Activated CD4-positive, CD25-positive, alpha-beta regulatory T cell treated with anti-CD3 and anti-CD28 coated beads, Interleukin-2, amount 50 U/mL, for 24 hours (primary cell): ENCODE measurements around the gene HELZ2.
"Not testable (repeated sequence)": the region's sequence is repeated elsewhere in the genome, so short reads cannot be mapped to it uniquely, and the experiment has no call there.

Source experiments
- ATAC-seq, 2 donors: fragments of 150-1000 bp; cut with Tn5 transposase; one replicate each; pipeline ENCODE4 v1.10.0; 2021; ENCODE audit warnings: mild to moderate bottlenecking in 1 of 2, moderate library complexity in 1 of 2

HELZ2 gene

DNA sequence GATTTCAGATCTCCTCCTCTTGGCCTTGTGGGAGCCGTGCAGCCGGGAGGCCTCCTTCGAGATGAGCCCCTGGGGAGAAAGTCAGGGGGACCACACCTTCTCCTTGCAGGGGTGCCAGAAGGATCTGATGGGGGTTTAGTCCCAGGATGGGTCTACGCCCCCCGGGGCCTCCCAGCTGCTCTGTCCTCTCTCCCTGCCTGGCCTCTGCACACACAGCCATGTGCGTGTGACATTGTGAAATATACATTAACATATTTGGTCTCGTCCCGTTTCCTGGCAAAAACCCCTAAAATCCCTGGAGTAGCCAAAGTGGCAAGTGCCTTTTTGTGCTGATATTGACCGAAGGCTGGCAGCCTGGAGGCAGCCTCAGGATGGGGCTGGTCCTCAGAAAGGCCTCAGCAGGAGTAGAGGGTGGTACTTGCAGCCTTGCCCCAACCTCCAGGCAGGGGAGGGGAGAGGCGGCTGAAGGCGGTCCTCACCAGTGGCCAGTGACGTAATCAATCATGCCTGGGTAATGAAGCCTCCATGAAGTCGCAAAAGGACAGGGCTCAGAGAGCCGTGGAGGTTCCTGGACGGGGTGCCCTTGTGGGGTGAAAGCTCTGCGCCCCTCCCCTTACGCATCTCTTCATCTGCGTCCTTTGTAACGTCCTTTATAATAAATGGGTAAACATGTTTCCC is 5.1 kb upstream of the HELZ2 start:
- ATAC-seq = no peak

DNA sequence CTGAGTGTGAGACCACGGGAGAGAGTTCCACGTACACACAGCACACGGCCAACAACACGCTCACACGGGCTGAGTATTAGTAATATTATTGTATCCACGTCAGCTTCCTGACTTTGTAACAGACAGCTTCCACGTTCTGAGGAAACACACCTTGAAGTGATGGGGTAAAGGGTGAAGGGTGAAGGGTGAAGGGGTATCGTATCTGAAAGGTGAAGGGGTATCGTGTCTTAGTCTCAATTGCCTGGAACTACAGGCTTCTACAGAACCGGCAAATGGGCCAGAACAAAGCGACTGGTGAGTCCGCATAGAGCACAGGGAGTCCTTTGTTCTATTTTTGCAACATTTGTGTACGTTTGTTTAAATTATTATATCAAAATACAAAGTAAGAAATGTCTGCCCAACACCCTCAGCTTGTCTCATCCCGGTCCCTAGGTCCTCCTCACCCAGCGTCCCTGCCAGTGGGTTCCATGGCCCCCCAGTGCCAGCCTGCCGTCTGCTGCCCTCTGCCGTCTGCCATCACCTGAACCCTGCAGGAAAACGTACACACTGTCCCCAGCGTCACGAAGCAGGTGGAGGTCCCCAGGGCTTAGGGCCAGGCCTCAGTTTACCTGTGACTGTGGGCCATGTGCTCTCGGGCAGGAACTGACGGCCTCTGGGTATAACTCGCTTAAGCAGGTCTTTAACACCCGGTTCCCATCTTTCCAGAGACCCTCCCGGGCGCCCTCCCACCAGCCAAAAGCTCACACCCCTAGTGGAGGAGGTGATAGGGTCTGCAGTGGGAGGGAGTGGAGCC is 4.4 kb upstream of the HELZ2 start:
- ATAC-seq = no peak

DNA sequence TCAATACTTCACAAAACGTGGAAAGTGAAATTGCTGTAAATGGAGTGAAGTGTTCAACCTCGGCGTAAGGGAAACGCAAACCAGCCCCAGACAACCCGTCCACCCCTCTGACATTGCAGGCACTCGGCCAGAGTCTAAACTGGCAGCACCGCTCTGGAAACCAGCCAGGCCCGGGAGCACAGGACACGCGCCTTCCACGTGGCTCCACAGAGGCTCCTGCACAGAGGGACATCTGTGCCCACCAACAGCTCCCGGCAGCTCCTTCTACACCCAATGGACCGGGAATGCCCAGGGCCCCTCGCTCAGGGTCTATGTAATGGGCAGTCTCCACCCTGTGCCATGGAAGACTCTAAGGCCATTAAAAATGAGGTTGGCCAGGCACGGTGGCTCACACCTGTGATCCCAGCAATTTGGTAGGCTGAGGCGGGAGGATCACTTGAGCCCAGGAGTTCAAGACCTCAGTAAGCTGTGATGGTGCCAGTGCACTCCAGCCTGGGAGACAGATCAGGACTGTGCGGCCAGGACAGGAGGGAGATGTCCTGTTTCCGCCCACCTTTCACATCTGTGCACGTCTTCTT is 3.4 kb upstream of the HELZ2 start:
- ATAC-seq = no peak

DNA sequence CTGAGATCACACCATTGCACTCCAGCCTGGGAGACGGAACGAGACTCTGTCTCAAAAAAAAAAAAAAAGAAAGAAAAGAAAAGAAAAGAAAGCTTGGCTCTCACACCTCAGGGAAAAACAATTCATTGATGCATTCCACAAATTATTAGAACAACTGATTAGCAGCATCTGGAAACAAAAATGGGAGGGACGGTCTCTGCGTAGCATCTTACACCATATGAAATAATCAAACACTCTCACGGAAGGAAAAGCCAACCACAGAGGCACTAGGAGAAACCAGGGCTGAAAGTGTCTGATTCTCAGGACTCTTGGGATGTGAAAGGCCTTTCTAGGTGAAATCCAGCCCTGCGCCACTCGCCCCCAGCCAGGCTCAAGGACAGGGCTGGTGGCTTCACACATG is 2.3 kb upstream of the HELZ2 start:
- no peak for ATAC-seq

DNA sequence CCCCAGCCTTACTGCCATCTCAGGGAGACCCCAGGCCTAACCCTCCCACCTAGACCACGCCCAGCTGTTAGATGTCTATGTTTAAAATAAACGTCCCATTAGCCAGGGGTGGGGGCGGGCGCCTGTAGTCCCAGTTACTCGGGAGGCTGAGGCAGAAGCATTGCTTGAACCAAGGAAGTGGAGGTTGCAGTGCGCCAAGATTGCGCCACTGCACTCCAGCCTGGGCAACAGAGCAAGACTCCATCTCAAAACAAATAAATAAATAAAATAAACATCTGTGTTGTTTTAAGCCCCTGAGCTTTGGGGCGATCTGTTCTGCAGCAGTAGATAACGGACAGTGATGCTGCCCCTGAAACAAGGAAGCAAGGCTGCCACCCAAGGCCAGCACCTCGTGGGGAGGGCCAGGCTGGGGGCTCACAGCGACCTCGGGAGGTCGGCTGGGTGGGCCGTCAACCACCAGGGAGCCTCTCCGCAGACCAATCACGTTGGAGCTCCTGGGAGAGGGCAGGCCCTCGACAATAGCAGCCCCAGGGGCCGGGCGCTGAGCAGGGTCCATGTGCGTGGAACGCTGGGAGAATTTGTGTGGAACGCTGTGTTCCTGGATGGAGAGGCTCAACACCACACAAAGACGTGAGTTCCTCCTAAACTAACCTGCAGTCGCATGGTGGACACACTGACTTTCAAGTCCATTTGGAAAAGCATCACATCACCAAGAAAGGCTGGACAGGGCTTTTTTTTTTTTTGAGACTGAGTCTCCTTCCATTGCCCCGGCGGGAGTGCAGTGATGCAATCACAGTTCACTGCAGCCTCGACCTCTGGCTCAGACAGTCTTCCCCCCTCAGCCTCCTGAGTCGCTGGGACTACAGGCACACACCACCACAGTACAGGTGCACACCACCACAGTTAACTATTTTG is 1.0 kb upstream of the HELZ2 start:
- ATAC-seq = no peak

DNA sequence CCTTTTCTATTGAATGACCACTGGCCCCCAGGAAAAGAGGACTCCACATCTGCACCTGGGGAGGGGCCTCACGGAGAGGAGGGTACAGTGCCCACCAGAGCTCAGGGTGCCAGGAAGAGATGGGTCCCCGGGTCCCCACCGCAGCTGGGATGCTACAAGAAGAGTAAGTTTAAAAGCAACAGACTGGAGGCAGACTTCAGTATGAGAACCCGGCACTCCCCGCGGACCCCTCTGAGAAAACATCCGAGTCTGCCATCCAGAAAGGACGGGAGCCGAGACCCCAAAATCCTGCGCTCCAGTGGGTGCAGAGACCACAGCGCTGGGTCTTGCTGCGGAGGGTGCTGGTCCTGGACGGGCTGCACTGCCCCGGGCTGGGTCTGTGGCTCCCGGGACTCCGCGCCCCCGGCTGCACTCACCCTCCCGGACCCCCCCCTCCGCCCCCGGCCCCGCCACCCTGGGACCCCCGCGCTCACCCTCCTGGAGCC is 350 bp downstream of the HELZ2 start:
- ATAC-seq = peak; percentile 6 to 17

DNA sequence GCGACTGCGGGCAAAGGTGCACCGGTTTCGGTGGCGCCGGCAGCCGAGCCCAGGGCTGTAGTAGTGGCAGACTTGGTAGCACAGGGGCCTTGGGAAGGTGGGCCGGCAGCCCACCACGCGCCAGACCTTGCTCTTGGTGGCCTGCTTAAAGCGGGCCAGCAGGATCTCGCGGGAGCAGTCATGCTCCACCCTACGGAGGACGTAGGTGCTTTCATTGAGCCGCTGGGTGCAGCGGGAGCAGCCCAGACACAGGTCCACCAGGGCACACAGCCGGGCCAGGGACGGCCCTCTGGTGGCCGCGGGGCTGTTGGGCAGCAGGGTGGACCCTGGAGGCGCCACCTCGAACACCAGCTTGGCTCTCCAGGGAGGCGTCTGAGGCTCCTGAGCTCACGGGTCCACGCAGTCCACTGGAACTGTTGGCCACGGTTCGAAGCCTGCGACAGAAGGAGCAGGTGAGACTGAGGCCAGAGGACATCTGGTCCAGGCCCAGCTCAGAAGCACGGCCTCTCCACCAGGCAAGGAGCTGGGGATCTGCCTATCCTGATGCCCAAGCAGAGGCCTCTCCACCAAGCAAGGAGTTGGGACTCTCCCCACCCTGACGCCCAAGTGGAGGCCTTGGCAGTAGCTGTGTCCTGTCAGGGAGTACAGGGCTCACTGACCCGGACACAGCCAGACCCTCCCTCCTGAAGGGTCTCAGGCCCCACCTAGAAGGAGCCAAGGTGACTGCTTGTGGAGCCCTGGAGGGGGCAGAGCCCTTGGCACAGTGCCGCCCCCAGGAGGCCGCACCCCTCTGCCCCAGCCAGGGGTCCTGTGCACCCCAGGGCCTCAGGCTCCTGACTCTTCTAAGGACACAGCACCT is 1.0 kb downstream of the HELZ2 start:
- ATAC-seq = no peak

DNA sequence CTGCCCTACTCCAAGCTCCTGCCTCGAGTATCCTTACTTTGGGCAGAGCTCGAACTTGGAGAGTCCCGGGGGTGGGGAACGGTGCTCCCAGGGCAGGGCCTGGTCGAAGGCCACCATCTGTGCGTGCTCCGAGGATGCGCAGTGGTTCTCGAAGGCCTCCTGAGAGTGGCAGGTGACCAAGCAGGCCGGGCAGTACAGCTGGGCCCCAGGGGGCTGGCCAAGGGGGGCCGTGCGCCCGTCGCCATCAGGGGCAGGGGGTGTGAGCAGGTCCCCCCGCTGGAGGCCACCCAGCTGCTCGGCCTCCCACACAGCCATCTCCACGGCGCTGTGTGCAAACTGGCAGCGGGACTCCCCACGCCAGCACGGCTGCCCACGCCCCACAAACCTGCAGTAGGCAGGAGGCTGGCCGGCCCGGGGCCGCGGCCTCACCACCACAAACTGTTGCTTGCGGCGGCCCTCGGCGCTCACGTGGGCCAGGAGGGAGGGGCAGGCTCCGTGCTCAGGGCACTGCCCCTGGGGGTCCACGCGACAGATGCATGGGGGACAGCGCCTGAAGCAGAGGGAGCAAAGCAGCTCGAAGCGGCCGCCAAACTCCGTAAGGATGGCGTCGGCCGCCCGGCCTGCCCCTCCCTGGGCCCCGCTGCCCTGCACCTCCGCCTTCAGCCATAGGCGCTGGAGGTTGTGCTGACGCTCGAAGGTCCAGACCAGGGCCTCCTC is 1.8 kb downstream of the HELZ2 start:
- ATAC-seq = no peak

DNA sequence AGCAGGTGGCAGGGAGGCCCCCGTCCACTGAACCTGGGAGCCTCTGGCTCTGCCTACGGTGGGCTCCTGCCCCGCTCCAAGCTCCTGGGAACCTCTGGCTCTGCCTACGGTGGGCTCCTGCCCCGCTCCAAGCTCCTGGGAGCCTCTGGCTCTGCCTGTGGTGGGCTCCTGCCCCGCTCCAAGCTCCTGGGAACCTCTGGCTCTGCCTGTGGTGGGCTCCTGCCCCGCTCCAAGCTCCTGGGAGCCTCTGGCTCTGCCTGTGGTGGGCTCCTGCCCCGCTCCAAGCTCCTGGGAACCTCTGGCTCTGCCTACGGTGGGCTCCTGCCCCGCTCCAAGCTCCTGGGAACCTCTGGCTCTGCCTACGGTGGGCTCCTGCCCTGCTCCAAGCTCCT is 3.0 kb downstream of the HELZ2 start:
- ATAC-seq = not testable (repeated sequence)

DNA sequence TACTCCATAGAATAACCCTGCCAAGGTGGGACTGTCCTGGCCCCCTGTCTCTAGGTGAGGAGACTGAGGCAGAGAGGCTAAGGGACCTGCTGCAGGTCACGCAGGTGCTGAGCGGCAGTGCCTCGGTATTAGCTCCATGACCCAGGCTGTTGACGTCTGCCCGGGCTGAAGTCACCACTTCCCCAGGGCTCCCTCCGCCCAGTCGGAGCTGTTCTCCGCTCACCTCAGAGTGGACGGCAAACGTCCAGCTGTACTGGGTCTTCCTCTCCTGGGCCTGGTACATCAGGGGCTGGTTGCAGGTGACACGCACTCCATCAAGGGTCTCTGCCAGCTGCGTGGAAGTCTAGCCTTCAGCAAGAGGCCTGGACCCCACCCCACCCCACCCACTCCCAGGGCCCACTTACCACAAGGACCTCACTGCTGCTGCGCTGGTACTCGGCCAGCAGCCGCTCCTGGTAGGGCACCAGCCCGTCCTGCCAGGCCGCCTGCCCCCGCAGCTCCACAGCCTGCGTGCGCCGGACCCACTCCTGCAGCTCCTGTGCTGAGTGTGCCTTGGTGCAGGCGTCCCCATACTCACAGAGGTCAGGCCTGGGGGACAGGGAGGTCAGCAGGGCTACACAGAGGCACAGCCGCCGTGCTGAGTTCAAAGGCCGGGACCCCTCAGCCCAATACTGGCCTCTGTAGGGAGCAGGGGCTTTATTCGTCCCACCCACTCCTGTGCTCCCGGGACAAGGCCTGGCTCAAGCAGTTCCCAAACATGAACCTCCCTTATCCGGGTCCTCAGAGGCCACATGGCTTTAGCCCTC is 3.6 kb downstream of the HELZ2 start:
- no peak for ATAC-seq

DNA sequence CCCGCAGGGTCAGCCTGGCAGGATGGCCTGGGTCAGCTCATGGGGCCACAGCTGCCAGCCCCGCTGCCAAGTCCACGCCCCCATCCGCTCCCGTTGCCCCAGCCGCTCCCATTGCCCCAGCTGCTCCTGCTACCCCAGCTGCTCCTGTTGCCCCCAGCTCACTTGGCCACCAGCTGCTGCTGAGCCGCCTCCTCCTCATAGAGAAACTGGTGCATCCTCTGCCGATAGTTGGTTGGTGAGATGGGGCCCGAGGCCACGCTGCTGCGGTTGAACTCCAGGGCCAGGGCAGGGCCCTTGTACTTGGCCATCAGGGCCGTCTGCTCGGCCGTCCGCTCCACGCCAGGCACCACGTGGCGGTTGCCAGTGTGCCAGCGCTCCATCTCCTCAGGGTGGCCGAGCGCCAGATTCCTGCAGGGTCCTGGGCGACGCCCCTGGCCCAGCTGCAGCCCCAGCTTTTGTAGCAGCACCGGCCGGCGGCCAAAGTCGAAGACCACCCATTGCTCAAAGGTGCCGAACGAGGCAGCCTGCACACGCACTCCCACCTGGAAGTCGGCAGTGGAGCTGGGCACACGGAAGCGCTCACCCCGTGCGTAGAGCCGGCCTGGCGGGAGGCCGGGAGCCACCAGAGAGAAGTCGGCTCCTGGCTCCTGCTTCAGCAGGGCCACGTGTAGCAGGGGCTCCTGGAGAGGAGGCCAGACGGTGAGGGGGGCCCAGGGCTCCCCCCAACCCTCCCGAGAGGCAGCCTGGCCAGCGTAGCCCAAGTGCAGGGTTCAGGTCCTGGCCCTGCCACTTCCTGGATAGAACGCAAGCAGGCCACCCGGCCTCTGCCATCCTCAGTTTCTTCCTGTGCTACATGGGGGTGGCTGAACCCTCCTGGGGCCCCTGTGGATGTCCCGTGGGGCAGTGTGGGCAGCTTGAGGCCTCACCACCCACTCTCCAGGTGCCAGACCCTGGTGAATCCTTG is 4.8 kb downstream of the HELZ2 start:
- ATAC-seq = no peak

DNA sequence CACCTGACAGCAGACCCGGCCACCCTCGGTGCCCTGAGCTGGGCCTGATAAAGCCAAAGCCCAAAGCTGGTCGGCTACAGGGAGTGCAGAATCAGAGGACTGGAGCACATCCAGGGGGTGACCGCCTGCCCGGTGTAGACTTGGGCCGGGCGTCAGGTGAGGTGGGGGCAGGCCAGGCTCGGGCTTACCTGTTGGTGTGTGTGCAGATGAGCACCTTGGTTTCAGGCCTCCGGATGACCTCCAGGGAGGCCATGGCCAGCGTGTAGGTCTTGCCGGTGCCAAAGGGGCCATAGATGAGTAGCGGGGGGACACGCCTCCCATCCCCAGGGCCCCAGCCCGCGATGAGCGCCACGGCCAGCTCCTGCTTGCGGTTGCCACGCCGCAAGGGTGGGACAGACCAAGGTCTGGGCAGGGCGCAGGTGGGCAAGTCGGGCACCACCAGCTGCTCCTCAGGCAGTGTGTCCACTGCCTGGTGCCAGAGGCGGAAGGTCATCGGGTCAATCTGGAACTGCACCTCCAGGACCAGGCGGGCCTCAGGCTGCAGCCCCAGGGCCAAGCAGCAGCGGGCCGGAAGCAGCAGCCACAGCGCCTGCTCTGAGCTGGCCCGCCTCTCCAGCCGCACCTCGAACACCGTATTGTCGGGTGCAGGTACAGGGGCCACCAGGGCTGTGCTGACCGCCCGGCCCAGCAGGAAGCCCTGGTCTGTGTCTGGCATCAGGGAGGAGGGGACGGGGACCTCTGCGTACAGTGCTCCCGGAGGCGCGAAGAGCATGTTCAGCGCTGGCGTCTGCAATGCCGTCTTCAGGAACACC is 5.7 kb downstream of the HELZ2 start:
- ATAC-seq = no peak

DNA sequence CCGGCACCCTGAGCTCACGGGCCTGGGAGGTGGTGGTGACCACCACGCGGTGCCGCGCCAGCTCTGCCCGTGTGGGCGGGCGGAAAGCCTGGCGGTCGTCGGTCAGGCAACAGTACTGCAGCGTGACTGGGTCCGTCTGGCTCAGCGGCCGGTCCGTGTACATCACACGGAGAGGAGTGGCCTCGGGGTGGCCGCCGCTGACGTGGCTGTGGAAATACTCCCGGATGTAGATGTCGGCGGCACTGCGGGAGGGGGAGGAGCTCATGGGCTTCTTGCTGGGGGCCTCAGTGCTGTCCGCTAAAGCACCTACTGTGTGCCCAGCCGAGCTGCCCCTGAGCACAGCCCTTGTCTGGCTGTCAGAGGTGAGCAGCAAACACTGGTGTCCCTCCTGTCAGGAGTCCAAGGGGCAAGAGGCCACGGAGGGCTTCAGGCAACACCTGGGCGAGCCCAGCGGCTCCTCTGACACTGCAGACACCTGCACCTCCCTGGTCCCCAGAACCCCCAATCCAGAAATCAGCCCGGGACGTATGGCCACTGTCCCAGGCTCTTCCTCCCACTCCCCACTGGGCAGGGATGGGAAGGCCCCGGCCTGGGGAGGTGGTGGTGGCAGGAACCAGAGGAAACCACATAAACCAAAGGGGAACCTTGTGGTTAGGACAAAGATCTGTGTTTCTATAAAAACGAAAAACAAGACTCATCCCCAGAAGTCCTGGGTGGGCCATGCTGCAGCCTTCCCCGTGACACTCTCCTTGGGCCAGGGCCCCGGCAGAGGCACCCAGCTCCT is 6.5 kb downstream of the HELZ2 start:
- ATAC-seq = peak; percentile 83 to 87

DNA sequence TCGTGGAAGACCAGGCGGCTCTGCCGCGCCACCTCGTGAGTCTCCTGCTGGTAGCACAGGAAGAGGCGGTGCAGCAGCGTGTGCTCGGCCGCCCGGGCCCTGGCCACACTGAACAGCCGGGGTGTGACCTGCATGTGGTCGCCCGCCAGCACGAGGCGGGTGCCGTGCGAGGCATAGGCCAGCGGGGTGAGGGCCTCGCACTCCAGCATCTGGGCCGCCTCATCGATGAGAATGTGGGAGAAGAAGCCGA is 7.0 kb downstream of the HELZ2 start:
- ATAC-seq = no peak

DNA sequence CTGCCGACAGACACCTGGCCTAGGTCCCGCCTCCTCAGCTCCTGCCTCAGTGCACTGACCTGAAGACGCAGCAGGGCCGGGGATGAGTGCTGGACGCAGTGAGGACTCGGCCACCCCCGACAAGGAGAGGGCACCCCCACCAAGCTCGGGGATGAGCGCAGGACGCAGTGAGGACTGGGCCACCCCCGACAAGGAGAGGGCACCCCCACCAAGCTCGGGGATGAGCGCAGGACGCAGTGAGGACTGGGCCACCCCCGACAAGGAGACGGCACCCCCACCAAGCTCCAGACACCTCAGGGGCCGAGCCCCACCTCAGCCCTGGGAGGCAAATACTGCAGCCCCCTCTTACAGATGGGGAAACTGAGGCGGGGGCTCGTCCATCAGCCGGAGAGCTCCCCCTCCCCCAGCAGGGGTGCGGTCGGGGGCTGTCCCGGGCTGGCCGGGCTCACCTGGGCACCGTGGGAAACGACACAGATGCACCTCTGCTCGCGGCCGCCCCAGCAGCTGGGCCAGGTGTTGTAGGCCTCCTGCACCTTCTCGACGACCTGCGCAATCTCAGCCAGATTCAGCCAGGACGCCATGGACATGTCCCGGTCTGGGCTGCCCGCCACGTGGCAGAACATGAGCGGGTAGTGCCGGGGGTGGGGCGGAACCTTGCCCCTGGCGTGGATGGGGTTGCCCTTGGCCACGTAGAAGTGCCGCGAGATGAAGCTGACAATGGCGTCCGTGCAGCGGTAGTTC is 7.5 kb downstream of the HELZ2 start:
- ATAC-seq = no peak

DNA sequence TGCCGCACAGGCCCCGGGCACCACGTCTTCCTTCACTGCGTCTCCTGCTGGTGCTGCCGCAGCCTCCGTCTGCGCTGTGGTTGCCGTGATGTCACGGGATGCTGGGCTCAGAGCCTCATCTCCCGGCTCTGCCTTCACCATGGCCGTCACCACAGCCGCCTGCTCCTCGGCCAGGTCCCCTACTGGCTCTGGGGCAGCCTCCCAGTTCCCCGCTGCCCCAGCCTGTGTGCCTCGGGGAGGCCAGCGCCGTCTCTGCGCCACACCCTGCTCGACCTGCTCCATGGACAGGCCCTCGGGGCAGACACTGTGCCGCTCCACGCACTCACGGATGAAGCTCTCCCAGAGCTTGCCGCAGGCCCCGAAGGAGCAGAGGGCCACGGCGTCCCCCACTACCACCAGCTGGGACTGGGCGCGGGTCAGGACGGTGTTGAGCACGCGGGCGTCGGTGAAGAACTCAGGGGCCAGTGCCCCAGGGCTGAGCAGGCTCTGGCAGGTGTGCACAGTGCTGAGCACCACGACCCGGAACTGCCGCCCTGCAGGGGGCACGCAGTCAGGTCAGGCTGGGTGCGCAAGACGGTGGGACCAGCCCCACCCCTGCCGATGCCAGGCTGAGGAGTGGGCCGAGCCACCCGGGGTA is 8.2 kb downstream of the HELZ2 start:
- ATAC-seq = no peak
